Loucy (cell line): ENCODE measurements around the gene AGBL4.

Source experiments
- H2AFZ ChIP-seq: fragments of 200-600 bp; sonication (generic); 2 replicates; pipeline ENCODE4 v1.6.0; 2016; ENCODE audit warnings: antibody characterized with exemption, mild to moderate bottlenecking, low read length, moderate library complexity
- H3F3A ChIP-seq: fragments of 200-600 bp; 2 replicates; pipeline ENCODE4 v1.6.0; 2016; ENCODE audit warnings: antibody characterized with exemption, low read depth, mild to moderate bottlenecking
- H3K27me3 ChIP-seq: fragments of 200-600 bp; sonication (generic); 2 replicates; pipeline ENCODE4 v1.6.1; 2014; ENCODE audit warnings: low read length, mild to moderate bottlenecking; ENCODE audit not compliant: insufficient read depth, poor library complexity, severe bottlenecking
- H3K36me3 ChIP-seq: fragments of 200-600 bp; sonication (generic); 2 replicates; pipeline ENCODE4 v1.6.1; 2016; ENCODE audit warnings: low read length; ENCODE audit not compliant: insufficient read depth
- H3K4me1 ChIP-seq: fragments of 200-600 bp; sonication (generic); 2 replicates; pipeline ENCODE4 v1.5.1; 2014; ENCODE audit warnings: low read length, mild to moderate bottlenecking; ENCODE audit not compliant: insufficient read depth, poor library complexity, severe bottlenecking
- H3K4me2 ChIP-seq: fragments of 200-600 bp; sonication (generic); 2 replicates; pipeline ENCODE4 v1.6.0; 2014; ENCODE audit warnings: antibody characterized with exemption, low read length, low read depth, mild to moderate bottlenecking; ENCODE audit not compliant: poor library complexity, severe bottlenecking
- H3K4me3 ChIP-seq: fragments of 200-600 bp; sonication (generic); 2 replicates; pipeline ENCODE4 v1.5.1; 2014; ENCODE audit warnings: low read length, mild to moderate bottlenecking, mixed read lengths; ENCODE audit not compliant: poor library complexity, severe bottlenecking
- H3K79me2 ChIP-seq: fragments of 200-600 bp; sonication (generic); 2 replicates; pipeline ENCODE4 v1.6.1; 2014; ENCODE audit warnings: low read length; ENCODE audit not compliant: insufficient read depth
- H3K9ac ChIP-seq: fragments of 200-600 bp; sonication (generic); 2 replicates; pipeline ENCODE4 v1.6.0; 2014; ENCODE audit warnings: mild to moderate bottlenecking, low read depth, low read length, moderate library complexity; ENCODE audit not compliant: poor library complexity, severe bottlenecking
- H3K9me2 ChIP-seq: fragments of 200-600 bp; sonication (generic); replicated peaks from 2 replicates; pipeline ENCODE4 v1.6.1; 2016; ENCODE audit warnings: low read depth, low read length, mixed read lengths
- H3K9me3 ChIP-seq: fragments of 200-600 bp; sonication (generic); 2 replicates; pipeline ENCODE4 v1.6.1; 2014; ENCODE audit warnings: mild to moderate bottlenecking, antibody characterized with exemption, low read length, low read depth; ENCODE audit not compliant: insufficient read depth
- H4K20me1 ChIP-seq: fragments of 200-600 bp; sonication (generic); 2 replicates; pipeline ENCODE4 v1.6.0; 2014; ENCODE audit warnings: antibody characterized with exemption, low read length, mild to moderate bottlenecking; ENCODE audit not compliant: insufficient read depth, poor library complexity, severe bottlenecking
- EZH2phosphoT487 ChIP-seq: fragments of 200-600 bp; IDR thresholded peaks from 2 replicates; pipeline ENCODE4 v1.6.1; 2018; ENCODE audit warnings: antibody characterized with exemption, mild to moderate bottlenecking, moderate library complexity, borderline replicate concordance
- TF ChIP-seq, protein P1 (sequence below): fragments of 200-600 bp; sonication (generic); conservative IDR thresholded peaks from 2 replicates; pipeline ENCODE4 v1.5.1; 2014; ENCODE audit warnings: mild to moderate bottlenecking, antibody characterized with exemption, low read length

The AGBL4 gene

DNA sequence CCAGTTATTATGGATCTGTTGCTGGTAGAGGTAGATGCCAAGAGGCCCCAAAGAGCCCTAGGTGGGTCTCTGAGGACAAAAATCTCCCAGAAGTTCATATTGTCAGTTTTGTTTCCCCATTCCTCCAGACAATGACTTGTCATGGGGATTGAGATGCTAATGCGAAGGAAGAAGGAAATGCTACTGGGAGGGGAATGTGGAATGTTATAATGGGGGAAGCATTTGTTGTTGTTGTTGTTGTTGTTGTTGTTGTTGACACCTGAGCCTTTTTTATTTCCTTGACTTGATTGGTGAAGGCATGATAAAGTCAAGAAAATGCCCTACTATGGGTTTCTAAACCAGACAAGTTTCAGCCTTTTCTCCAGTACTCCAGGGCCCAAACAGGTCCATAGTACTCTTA, 1356.0 kb downstream of the AGBL4 start:
- Histone ChIP-seq H3K9me2 (no peaks in the 10 kb centered on the region), H4K20me1 (no peaks in the 10 kb centered on the region), H3K27me3 (no peaks in the 10 kb centered on the region), H3F3A (no peaks in the 10 kb centered on the region), H3K79me2 (no peaks in the 10 kb centered on the region), H3K9ac (no peak overlapping the region), H2AFZ (no peak overlapping the region), H3K36me3 (no peaks in the 10 kb centered on the region), H3K4me3 (no peak overlapping the region), H3K9me3 (no peaks in the 10 kb centered on the region), H3K4me2 (no peak overlapping the region), H3K4me1 (no peaks in the 10 kb centered on the region)
- TF ChIP-seq, protein P1, sequence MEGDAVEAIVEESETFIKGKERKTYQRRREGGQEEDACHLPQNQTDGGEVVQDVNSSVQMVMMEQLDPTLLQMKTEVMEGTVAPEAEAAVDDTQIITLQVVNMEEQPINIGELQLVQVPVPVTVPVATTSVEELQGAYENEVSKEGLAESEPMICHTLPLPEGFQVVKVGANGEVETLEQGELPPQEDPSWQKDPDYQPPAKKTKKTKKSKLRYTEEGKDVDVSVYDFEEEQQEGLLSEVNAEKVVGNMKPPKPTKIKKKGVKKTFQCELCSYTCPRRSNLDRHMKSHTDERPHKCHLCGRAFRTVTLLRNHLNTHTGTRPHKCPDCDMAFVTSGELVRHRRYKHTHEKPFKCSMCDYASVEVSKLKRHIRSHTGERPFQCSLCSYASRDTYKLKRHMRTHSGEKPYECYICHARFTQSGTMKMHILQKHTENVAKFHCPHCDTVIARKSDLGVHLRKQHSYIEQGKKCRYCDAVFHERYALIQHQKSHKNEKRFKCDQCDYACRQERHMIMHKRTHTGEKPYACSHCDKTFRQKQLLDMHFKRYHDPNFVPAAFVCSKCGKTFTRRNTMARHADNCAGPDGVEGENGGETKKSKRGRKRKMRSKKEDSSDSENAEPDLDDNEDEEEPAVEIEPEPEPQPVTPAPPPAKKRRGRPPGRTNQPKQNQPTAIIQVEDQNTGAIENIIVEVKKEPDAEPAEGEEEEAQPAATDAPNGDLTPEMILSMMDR: no peak
- TF ChIP-seq EZH2phosphoT487: no peak

DNA sequence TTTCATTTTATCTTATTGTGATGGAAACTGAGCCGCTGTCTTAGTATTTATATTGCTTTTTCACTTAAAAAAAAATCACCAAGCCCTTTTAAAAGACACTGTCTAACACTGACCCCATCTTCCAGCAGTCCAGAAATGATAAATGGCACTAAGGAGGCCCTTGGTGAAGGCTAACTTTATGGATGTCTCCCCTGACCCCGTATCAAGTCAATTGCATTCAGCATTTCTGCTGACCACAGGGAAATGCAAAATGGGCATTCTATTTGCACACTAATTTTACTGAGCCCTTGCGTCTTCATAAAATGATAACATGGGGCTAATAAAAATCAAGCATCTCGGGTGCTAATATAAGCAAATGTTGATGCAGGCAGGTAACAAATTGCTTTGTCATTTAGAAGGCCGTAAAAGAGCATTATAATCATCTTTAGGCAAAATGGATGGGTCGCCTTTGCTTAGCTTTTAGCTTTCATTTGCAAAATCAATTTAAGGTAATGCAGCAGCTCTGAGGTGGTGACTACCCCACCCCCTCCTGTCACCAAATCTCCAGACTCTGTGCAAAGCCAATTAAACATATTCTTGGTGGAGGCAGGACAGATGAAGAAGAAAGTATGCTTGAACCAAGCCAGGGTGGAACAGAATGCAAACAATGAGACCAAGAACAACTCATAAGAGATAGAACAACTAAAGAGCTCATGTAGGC, 1357.9 kb downstream of the AGBL4 start:
- H3K4me2 ChIP-seq: no peak overlapping the region
- H2AFZ ChIP-seq: no peak overlapping the region
- no peaks in the 10 kb centered on the region for H3K27me3 ChIP-seq
- H3K9ac ChIP-seq: no peak overlapping the region
- H3K79me2 ChIP-seq: no peaks in the 10 kb centered on the region
- no peaks in the 10 kb centered on the region for H3K9me3 ChIP-seq
- no peaks in the 10 kb centered on the region for H4K20me1 ChIP-seq
- H3K4me3 ChIP-seq: no peak overlapping the region
- no peaks in the 10 kb centered on the region for H3K9me2 ChIP-seq
- TF ChIP-seq, protein P1: no peak
- TF ChIP-seq EZH2phosphoT487: no peak
- H3F3A ChIP-seq: no peaks in the 10 kb centered on the region
- no peaks in the 10 kb centered on the region for H3K36me3 ChIP-seq
- H3K4me1 ChIP-seq: no peaks in the 10 kb centered on the region

GRCh38 chr1:48661726-48662463, 1361.9 kb downstream of the AGBL4 start:
- H3K4me1 ChIP-seq: no peaks in the 10 kb centered on the region

More at GRCh38 chr1:48661726-48662463, 1361.9 kb downstream of the AGBL4 start:
- no peaks in the 10 kb centered on the region for H3K9me3 ChIP-seq
- no peak overlapping the region for H3K9ac ChIP-seq
- H3K79me2 ChIP-seq: no peaks in the 10 kb centered on the region
- no peak overlapping the region for H3K4me3 ChIP-seq
- no peak overlapping the region for H3K4me2 ChIP-seq
- H2AFZ ChIP-seq: no peak overlapping the region
- H4K20me1 ChIP-seq: no peaks in the 10 kb centered on the region
- H3K9me2 ChIP-seq: no peaks in the 10 kb centered on the region
- no peak for TF ChIP-seq EZH2phosphoT487
- TF ChIP-seq, protein P1: no peak
- H3K27me3 ChIP-seq: no peaks in the 10 kb centered on the region
- no peaks in the 10 kb centered on the region for H3F3A ChIP-seq
- no peaks in the 10 kb centered on the region for H3K36me3 ChIP-seq
